ENCODE measurements around the gene GNA15.
"Not testable (repeated sequence)": the region's sequence is repeated elsewhere in the genome, so short reads cannot be mapped to it uniquely, and the experiment has no call there.

Gene GNA15

DNA sequence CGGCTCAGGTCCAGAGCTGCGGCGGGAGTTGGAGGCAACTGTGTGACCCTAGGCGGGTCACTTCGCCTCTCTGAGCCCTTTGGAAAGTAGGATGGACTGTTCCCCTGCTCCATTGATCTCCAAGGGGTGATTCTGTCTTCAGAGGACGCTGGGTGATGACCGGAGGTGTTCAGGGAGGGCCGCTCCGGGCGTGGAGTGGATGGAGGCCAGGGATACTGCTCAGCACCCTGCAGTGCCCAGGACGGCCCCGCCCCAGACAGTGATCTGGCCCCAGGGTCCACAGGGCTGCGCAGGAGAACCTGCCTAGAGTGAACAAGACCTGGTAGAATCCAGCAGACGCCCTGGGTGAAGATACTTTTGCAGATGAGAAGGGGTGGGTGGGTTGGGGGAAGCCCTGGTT lies 56.9 kb downstream of the GNA15 start:
- no peak for DNase-seq

DNA sequence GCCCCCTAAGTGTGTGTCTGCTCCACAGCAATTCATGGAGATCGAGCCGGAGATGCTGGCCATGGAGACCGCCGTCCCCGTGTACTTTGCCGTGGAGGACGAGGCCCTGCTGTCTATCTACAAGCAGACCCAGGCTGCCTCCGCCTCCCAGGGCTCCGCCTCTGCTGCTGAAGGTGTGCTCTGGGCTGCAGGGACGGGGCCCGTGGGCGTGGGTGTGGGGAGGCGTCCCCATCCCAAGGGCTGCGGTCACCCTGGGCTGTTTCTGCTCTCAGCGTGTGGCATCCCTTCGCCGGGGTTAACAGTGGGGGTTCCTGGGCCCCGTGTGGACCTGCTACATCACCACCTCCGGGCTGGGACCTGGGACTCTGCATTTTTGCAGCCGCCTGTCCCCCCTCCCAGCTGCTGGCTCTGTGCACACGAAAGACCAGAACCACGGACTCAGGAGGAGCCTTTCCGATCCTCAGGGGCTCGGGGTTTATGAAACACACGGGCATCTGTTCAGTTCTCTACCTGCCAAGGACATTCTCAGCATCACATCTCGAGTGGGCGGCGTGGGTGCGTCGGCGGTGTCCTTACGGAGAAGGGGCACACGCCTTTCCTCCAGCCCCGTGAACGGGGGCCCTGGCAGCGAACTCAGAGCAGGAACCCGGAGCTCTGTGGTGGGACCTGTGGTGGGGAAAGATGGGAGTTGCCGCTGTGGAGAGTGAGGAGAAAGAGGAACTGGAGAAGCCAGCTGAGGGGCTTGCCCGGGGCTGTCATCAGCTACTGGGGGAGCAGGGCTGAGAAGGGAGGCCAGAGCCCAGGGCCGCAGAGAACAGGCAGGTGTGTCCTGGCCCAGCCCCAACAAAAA lies 57.6 kb downstream of the GNA15 start:
- DNase-seq, result no peak

DNA sequence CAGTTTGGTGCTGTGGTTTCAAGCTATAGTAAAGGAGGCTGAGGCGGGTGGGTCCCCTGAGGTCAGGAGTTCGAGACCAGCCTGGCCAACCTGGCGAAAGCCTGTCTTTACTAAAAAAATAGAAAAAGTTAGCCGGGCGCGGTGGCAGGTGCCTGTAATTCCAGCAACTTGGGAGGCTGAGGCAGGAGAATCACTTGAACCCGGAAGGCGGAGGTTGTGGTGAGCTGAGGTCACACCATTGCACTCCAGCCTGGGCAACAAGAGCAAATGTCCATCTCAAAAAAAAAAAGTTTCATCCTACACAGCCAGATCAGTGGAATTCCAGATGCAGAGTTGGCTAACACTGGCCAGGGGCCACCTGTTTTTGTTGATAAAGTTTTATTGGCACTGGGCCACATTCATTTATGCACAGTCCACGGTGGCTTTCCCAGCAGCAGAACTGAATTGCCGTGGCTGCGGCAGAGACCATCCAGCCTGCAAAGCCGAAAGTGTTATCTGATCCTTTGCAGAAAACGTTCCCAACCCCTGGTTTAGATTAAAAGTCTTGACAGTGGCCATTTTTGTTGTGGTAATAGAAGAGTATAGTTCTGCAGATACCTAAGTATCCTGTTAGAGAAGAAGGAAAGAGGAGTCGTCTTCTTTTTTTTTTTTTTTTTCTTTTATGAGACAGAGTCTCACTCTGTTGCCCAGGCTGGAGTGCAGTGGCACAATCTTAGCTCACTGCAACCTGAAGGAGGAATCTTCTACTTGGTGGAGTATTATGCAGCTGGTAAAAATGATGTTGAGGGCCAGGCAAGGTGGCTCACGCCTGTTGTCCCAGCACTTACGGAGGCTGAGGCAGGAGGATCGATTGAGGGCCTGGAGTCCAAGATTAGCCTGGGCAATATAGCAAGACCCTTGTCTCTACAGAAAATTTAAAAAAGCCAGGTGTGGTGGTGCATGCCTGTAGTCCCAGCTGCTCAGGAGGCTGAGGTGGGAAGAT lies 58.6 kb downstream of the GNA15 start:
- no peak for DNase-seq

DNA sequence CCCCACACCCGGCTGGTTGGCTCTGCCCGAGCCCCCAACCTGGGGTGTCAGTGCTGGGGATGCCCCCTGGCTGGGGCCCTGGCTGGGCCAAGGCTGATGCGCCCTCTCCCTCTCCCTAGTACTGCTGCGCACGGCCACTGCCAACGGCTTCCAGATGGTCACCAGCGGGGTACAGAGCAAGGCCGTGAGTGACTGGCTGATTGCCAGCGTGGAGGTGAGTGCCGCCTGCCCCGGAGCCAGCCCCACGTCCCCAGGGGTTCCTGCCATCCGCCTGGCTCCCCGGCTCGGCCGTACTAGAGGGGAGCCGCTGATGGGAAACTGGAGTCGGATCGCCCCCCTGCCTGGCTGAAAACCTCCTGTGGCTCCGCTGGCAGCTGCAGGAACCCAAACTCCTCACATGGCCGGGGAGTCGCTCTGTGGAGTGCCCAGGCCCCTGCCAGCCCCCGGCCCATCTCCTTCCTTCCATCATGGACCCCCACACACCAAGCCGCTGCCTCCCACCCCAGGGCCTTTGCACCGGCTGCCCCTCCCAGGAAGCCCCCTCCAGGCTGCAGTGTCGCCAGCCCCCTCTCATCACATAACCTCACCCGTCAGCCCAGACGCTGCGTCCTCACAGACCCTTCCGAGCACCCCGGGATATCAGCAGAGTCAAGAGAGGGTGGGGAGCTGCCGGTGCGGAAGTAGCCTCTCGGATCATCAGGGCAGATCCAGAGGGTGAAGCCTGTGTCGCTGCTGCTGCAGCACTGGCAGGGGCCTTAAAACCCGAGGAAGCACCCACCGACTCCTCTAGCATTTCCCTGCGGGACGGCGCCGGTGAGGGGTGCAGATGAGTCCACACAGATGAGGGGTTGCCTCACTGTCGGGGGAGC lies 60.5 kb downstream of the GNA15 start:
- DNase-seq, result no peak

DNA sequence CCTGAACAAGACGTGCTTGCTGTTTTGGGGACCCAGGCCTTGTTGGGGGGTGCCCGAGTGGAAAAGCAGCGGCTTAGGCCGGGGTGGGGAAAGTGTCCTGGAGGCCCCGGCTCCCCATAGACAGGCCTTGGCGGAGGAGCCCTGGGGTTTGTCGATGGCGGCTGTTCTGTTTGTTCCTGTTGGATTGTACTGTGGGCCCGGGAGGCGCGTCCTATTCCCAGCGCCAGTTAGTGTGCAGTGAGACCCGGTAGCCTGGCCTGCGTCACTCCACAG lies 61.0 kb downstream of the GNA15 start:
- no peak for DNase-seq

DNA sequence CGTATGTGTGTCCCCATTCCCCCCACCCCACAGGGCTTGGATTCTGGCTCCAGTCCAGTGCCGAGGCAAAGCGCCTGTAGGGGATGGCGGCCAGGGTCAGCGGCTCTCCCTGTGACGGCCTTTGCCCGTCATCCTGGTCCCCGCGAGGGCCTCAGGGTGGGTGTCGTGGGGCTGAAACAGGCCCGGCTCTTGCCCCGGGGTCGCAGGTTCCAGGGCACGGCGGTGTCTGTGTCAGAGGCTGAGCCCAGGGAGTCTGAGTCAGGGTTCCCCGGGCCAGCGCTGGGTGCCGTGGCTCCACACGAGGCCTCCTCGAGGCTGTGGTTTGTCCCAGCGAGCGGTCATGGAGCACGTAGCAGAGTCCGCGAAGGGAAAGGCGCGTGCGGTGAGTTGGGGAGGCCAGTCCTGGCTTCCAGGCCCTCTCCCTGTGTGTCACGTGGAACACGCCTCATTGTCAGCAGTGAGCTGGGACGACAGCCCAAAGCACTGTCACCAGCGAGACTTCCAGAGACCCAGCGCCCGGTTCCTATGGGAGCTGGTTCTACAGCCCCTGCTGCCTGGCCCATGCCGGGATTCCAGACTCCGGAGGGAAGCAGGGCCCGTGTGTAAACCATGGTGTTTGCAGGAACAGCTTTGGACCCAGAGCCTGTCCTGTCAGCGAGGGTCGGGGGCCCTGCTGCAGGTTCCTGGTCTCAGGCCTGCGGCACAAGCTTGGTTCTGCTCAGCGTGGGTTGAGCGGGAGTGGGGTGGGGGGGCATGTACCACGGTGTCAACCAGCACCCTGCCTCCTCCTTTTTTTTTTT lies 63.3 kb downstream of the GNA15 start:
- DNase-seq, result no peak

DNA sequence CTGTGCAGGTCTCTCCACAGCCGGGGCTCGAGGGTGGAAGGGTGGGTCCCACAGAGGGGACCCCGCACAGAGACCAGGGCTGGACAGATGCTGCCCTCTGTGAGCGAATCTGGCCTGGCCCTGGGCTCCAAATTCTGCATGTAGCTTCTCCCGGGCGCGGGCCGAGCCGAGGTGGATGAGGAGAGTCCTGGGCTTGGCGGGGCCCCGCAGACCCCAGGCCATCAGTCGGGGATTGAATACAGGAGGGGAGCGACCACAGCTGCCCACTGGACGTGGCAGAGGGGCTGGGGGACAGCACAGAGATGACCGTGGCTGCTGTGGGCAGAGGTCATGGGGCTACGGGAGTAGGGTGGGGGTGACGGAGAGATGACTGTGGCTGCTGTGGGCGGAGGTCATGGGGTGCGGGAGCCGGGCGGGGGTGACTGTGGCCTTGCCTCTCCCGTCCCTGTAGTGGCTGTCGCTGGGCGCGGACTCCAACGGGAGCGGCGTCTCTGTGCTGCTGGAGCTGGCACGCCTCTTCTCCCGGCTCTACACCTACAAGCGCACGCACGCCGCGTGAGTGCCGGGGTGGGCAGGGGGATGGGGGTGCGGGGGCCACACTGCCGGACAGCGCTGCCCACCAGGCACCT lies 65.4 kb downstream of the GNA15 start:
- no peak for DNase-seq

DNA sequence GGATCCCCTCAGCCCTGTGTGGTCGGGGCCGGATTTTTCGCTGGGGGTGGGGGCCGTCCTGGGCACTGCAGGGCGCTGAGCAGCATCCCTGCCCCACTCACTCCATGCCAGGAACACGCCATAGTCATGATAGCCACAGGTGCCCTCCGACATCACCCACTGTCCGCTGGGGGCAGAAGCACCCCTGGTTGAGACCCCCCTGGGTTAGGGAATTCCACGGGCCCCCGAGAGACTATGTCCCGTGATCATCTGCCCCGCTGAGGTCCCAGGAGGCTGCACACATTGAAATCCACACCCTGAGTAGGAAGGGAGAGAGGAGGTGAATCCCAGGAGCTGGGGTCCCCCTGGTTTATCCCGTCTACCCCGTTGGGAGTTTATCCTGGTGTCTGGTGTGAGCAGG lies 66.1 kb downstream of the GNA15 start:
- DNase-seq, result no peak

GRCh38 chr19:3202346-3202745 lies 66.5 kb downstream of the GNA15 start:
- no peak for DNase-seq

DNA sequence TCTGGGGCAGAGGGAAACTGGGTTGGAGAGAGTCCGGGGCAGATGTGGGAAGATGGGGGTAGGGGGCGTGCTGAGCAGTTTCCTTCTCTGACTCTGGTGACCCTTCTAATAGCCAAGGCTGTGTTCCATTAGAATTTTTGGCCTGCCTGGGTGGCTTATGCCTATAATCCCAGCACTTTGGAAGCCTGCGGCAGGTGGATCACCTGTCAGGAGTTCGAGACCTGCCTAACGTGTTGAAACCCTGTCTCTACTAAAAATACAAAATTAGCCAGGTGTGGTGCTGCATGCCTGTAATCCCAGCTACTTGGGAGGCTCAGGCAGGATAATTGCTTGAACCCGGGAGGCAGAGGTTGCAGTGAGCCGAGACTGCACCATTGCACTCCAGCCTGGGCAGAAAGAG lies 67.1 kb downstream of the GNA15 start:
- not testable (repeated sequence) for DNase-seq

- no peak for DNase-seq
These were observed 68.2 kb downstream of the GNA15 start for GRCh38 chr19:3203805-3204645.

- no peak for DNase-seq
These were observed 68.9 kb downstream of the GNA15 start for GRCh38 chr19:3204646-3205275.

DNA sequence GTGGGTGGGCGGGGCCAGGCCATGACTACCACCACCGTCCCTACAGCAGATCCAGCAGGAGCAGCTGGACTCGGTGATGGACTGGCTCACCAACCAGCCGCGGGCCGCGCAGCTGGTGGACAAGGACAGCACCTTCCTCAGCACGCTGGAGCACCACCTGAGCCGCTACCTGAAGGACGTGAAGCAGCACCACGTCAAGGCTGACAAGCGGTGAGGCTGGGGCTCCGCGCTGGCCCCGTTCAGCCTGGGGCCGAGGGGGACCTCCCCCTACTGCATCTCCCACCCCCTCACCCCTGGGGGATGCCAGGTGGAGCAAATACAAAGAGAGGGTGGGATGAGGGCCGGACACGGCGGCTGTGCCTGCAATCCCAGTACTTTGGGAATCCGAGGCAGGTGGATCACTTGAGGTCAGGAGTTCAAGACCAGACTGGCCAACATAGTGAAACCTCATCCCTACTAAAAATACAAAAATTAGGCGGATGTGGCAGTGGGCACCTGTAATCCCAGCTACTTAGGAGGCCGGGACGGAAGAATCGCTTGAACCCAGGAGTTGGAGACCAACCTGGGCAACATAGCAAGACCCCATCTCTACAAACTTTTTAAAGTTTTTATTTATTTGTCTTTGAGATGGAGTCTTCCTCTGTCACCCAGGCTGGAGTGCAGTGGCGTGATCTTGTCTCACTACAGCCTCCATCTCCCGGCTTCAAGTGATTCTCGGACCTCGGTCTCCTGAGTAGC lies 70.6 kb downstream of the GNA15 start:
- DNase-seq, result no peak

DNA sequence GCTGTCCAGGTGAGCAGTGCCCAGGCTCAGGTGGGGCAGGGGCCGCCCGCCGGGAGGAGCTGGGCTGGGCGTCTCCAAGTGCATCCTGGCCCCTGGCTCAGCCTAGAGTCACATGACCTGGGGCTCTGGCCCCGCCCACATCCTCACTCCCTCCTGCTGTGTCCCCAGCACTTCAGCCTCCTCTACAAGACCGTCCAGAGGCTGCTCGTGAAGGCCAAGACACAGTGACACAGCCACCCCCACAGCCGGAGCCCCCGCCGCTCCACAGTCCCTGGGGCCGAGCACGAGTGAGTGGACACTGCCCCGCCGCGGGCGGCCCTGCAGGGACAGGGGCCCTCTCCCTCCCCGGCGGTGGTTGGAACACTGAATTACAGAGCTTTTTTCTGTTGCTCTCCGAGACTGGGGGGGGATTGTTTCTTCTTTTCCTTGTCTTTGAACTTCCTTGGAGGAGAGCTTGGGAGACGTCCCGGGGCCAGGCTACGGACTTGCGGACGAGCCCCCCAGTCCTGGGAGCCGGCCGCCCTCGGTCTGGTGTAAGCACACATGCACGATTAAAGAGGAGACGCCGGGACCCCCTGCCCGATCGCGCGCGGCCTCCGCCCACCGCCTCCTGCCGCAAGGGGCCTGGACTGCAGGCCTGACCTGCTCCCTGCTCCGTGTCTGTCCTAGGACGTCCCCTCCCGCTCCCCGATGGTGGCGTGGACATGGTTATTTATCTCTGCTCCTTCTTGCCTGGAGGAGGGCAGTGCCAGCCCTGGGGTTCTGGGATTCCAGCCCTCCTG lies 71.8 kb downstream of the GNA15 start:
- DNase-seq, result no peak

GRCh38 chr19:3208317-3209207 lies 72.7 kb downstream of the GNA15 start:
- DNase-seq, result no peak

DNA sequence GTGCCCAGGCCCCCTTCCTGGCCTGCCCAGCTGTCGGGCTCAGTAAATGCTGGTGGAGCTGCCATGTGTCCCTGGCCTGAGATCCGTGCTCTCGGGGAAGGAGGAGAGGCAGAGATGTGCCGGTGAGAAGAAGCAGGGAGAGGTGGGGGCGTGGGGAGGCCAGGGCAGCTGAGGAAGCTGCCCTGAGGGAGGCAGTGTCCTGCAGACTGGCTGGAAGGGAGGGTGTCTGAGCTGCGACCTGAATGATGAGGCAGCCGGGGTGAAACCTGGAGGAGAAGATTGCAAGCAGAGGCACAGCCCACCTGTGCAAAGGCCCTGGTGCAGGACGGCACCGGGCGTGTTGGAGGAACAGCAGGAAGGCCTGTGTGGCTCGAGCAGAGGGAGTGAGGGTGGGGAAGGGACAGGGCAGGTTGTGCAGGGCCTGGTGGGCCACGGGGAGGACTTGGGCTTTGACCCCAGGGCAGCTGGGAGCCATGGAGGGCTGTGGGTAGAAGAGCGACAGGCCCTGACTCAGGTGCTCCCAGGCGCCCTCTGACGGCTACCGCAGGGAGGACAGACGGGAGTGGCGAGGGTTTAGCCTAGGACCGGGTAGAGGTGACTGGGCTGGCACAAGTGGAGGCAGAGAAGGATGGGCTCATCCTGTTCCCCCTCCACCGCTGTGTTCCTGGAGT lies 74.6 kb downstream of the GNA15 start:
- peak; percentile 4 for DNase-seq

DNA sequence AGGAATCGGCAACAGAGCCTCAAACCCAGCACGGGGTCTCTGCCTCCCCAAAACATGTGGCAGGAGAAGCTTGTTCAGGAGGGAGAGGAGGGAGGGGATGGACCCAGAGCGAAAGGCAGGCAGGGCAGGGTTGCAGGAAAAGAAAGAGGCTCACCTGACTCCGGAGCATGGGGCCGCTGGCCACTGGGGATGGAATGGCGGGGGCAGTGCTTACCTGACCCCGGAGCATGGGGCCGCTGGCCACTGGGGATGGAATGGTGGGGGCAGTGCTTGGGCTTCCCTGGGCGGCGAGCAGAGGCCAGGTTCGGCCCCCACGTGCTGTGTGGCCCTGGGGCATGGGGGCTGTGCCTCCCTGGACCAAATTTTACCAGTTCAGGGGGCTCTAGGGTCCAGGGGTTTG lies 75.4 kb downstream of the GNA15 start:
- DNase-seq, result no peak
